ENCODE data around the gene SF3B4.
A peak's percentile ranks its signal among the peaks of the same experiment; 100 is the strongest.

The SF3B4 gene

GRCh38 chr1:149932474-149932873 lies 4.9 kb upstream of the SF3B4 start:
- no peak for DNase-seq

- DNase-seq = no peak
Observed at GRCh38 chr1:149931212-149931790, 3.7 kb upstream of the SF3B4 start.

- no peak for DNase-seq
Observed at GRCh38 chr1:149929856-149930255, 2.3 kb upstream of the SF3B4 start.

GRCh38 chr1:149928401-149928724 lies 760 bp upstream of the SF3B4 start:
- no peak for DNase-seq

- no peak for DNase-seq
Observed at GRCh38 chr1:149927056-149927562, 494 bp downstream of the SF3B4 start.

GRCh38 chr1:149926296-149926695 lies 1.3 kb downstream of the SF3B4 start:
- no peak for DNase-seq

- no peak for DNase-seq
Observed at GRCh38 chr1:149925751-149926150, 1.9 kb downstream of the SF3B4 start.

GRCh38 chr1:149925345-149925744 lies 2.3 kb downstream of the SF3B4 start:
- DNase-seq = no peak

GRCh38 chr1:149923626-149924025 lies 4.0 kb downstream of the SF3B4 start:
- DNase-seq = no peak

- peak; percentile 31 for DNase-seq
Observed at GRCh38 chr1:149917571-149918144, 9.9 kb downstream of the SF3B4 start, which contains the start of gene SV2A. Gene SV2A (minus strand): TSS chr1:149917844. CDS start chr1:149913840, 4,004 bp downstream.

GRCh38 chr1:149916898-149917252 lies 10.7 kb downstream of the SF3B4 start:
- no peak for DNase-seq

GRCh38 chr1:149916193-149916897 lies 11.3 kb downstream of the SF3B4 start:
- no peak for DNase-seq

GRCh38 chr1:149915429-149916192 lies 12.0 kb downstream of the SF3B4 start:
- no peak for DNase-seq

GRCh38 chr1:149914545-149914944 lies 13.1 kb downstream of the SF3B4 start:
- no peak for DNase-seq

GRCh38 chr1:149906570-149907075 lies 21.0 kb downstream of the SF3B4 start:
- no peak for DNase-seq

GRCh38 chr1:149903836-149904491 lies 23.6 kb downstream of the SF3B4 start:
- DNase-seq = no peak

GRCh38 chr1:149899460-149900284 lies 27.9 kb downstream of the SF3B4 start, which contains the start of gene BOLA1:
Gene BOLA1 (plus strand): TSS chr1:149899568. CDS start chr1:149900060, 492 bp downstream.
- peak; percentile 88 for DNase-seq

GRCh38 chr1:149896575-149896974 lies 31.0 kb downstream of the SF3B4 start:
- no peak for DNase-seq

GRCh38 chr1:149888999-149889289 lies 38.7 kb downstream of the SF3B4 start:
- no peak for DNase-seq

- peak; percentile 74 for DNase-seq
Observed at GRCh38 chr1:149888247-149888998, 39.2 kb downstream of the SF3B4 start.

All from NCI-H2107 (cell line).